Activated T-cell treated with anti-CD3 and anti-CD28 coated beads for 4 hours (primary cell): ENCODE results near the gene ISCA2.

Source experiments
- DNase-seq: peaks from one replicate; pipeline ENCODE4 v3.0.0-alpha.2; 2020

The ISCA2 gene

DNA sequence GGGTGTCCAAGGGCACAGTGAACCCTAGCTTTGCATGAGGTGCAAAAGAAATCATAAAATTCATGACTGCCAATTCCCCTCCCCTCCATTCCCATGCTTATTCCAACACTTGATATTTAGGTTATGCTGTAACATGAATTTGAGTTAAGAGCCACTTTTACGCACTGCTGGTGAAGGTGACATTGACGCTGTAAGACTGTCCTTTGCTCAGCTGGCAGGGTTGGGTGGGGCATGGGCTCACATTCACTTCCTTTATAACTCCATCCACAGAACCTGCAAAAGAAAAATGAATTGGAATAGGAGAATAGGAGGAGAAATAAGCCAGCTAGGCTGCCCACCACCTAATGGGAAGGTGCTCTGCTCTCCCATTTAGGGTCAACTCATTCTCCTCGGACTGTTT, 7.4 kb upstream of the ISCA2 start:
- DNase-seq: no peak

DNA sequence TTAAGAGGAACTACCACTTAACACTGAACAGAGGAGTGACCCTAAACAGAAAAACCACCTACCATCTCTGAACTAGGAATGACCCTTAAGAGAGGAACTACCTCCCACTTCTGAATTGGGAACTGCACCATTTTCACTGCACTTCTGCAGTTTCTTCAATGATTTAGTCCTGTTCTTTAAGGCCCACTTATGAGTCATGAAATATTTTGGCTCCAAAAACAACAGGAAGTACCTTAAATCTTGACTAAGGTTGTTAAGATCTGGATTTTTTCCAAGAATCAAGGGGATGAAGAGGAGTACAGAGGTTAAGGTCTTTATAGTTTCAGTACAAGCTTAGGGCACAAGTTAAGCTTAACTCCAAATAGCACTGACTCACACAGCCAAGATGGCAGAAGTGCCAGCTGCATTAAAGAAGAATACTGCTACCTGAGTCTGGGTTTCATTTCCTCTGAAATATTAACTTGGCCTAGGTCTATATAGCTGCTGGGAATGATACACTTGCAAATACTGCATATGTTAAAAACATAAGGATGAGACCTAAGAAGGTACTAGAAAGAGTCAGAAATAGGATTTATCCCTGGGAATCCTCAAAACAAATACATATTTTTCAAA, 4.7 kb upstream of the ISCA2 start:
- DNase-seq: no peak

DNA sequence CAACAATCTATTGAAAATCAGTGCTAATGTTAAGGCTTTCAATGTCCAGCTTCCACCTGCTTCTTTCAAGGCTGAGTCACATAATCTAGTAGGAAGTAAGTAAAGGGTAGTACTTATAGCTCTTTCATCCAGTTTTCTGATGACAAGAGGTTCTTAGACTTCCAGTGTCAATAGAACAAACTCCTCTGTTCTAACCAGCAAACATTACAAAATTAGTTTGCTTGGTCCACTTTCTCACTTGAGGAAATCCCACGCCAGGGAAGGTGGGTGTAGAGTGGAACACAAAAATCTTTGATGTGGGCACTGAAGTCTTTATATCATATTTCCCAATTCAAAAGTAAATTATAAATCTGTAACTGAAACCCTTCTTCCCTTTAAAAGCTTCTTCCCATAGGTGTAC, 3.1 kb upstream of the ISCA2 start:
- no peak for DNase-seq

DNA sequence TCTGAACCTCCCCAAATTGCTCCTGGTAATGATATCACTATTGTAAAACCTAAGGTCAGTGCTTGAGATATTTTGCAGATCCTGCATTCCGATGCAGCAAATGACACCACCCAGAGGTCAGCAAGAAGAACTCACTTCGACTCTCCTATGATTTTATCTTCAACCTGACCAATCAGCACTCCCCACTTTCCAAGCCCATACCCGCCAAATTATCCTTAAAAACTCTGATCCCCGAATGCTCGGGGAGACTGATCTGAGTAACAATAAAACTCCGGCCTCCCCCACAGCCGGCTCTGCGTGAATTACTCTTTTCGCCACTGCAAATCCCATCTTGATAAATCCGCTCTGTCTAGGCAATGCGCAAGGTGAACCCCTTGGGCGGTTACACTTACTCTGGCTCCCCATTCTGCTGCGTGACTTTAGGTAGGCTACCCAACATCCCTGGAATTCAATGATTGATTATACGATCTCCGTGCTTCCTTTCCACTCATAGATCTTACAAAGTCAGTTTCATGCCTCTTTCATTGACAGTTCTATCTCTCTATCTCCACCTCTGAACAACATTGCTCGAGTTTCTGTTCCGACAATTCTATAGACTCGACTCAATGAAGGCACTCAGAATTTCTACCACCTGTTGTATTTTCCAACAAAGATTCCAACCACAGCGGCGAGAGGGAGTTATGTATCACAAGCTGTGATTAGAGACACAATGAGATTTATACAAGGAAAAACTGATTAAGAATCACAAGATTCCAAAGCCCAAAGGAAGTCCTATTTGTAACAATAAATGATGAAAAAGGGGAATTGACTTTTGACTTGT, 1.4 kb upstream of the ISCA2 start:
- DNase-seq: no peak

DNA sequence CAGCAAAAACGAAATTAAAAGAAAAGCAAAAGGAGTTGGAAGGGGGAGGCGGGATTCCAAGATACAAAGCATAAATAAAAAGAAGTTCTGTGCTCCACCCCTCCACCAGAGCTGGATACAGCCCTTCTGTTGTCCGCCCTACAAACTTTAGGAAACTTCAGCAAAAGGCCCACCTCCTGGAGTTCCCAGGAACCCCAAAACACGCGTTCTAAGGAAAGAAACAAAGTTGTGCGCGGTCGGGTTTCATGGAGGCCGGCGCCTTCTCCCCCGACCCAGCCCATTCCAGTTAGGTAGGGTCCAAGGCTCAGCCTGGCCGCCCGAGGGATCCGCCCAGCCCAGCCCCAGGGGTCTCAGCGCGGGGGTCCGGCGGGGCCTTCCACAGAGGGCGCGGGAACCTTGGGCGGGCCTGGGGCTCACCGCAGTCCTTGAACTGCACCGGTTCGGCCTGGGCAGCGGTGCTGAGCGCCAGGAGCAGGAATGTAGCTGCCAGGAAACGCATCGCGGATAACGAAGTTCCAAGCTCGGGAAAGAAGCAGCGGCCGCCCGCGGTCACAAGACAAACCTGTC, 706 bp upstream of the ISCA2 start, which contains the start of gene NPC2:
NPC2 (minus strand) TSS at position 530 of the 567 bp plus-strand sequence; CDS start at position 499, 31 bp downstream.
- no peak for DNase-seq

DNA sequence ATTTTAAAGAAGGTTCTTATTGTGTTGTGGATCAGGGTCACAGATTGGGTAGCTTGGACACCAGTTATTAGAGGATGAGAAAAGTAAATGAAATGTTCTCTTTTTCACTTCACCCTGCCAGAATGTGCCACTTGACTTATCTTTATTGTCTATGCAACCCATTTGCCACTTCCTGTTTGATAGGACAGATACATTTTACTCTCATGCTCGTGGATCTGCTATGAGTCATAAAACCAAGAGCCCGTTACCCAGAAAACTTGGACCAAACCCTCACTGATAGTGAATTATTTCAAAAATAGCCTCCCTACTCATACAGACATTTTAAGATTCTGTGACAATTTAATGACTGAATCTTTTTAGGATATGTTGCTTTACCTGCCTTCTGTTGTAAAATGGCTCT, 1.8 kb downstream of the ISCA2 start:
- DNase-seq: no peak

DNA sequence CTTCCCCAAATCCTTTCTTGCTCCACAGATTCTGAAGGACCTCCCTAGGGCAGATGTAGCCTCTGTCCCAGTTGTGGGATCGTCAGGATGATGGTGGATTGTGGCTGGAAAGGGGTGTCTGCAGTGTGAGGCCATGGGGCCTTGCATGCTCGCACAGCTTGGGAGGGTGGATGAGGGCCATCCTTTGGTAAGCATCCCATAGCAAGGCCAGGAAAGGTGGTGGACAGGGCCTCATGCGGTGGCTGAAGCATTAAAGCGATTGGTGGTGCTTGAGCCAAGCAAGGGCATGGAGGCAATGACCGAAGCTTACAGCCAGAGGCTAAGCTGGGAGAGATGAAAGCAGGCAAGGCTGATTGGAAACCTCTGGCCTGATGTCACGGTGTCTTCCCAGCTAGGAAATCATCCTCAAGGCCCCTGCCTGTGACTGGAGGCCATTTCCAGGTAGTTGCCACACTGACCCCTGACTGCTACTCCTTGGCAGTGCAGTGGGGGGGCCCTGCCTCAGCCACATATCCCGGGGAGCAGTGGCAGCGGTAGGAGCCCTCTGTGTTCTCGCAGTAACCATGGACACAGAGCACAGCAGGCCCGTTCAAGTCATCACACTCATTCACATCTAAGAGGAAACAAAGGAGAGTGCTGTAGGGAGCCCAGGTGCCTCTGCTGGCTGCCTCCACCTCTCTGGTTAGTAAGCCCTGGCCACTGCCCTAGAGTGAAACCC, 7.0 kb downstream of the ISCA2 start:
- DNase-seq: no peak

DNA sequence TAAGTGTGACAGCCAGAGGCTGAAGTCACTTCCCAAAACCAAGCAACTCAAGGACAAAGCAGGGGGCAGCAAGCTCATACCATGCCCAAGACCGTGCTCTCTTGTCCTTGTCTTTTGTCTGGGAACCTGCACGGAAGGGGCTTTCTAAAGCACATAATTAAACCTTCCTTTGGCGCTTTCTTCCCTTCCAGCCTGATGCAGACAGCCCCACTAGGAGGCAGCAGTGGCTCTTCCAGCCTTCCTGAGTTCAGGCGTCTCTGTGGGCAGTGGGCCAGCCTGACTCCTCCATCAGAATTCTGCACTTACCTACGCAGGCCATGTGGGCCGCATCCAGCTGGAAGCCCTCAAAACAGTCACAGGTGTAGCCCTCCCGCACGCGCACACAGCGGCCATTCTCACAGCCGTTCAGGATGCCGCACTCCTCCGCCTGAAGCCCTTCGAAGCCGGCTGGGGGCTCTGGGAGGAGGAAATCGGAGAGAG, 7.6 kb downstream of the ISCA2 start:
- no peak for DNase-seq

DNA sequence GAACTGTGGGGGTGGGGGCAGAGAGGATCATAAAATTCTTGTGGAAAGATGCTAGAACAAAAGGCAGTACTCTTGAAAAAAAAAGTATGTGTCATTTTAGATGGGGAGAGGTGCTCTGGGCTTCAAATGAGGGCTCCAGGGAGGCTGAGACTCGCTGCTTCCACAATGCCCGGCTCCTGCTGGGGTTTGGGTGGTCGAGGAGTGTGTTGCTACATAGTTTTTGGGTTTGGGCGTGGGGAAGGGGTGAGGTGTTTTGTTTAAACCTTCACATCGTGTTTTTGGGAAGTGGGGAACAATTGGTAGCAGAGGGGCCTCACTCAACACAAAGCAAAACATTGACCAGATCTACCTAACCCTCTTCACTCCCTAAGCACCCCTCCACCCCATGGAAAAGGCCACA, 8.1 kb downstream of the ISCA2 start:
- no peak for DNase-seq

DNA sequence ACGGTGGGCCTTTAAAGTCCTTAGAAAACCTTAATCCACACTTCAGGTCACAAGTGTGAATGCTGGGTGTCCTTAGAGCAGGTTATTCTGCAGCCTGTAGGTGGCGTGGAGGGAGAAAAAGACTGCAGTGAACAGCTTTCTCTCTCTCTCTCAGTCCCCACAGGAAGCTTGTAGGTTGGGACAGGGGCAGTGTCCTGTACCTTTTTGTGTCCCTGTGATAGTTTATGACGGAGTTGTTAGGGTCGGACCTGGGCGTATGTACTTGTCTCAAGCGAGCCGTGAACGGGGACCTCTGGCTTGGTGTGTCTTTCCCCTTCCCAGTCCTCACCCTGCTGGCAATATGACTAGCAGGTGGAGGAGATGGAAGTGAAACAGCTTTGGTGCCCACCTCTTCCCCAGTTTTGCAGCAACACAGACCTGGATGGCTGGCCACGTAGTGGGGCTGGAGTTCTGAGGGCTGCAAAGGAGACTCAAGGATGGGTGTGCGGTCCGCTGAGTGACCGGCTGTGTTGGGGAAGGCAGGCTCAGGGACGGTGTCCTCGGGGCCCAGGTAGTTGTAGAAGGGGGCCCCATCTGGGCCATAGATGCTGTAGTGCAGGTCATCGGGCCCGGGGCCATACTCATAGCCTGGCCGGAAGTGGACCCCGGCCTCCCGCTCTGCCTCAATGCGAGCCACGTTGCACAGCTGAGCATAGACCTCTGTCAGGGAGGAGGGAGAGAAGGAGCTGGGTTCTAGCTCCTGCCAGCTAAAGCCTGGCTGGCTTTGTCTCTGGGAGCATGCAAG, 8.9 kb downstream of the ISCA2 start:
- no peak for DNase-seq

DNA sequence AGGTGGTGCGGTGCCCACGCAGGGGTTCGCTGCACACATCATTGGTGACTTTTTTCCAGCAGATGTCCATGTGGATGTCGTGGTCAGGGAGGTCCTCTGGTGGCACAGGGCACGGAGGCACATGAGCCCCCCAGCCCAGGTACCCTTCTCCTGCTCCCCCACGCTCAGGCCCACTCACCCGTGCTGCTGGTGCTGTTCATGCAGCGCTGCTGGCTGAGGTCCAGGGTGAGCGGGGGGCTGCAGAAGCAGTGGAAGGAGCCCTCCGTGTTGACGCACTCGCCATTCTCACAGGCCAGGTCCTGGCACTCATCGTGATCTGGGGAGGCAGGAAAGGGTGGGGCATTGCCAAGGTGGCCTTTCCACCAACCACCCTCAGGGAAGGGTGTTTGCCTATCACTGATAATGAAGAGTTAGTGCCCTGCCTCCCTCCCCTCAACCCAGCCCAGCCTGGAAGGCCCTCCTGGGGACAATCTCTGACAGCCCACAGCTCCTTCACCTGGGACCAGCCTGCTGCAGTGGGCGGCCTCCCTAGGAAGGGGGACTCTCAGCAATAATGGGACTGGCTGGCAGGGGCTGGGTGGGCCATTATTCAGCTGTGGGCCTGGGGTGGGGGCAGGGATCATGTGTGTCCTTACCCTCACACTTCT, 9.8 kb downstream of the ISCA2 start:
- DNase-seq: no peak

DNA sequence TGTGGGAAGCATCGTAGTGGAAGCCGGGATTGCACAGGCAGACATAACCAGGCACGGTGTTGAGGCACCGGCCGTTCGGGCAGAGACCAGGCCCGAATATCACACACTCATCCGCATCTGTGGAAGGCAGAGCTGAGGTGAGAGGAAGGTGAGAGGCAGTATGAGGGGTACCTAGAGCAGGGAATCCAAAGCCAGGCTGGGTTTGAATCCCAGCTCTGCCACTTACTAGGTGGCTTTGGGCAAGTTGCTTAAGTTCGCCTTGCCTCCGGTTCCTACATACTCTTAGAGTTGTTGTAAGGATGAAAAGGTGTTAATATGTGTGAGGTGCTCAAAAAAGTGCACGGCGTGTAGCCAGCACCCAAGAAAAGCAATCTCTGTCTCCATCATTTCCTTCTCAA, 10.4 kb downstream of the ISCA2 start:
- no peak for DNase-seq

DNA sequence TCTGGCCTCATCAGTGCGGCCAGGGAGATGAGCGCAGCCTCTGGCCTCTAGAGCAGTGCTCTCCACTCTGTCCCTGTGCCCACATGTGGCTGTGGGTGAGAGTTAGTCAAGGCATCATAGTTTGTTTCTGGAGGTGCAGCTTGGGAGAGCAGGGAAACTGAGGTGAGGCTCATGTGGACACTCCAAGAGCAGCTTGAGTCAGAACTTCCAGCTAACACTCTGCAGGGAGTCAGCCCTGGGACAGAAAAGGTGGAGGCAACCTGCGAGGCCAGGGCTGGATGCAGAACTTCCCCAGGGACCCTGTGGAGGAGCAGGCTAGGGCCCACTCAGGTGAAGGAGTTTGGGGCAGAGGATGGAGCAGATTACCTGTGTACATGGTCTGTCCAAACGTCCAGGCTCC, 10.8 kb downstream of the ISCA2 start:
- DNase-seq: no peak

DNA sequence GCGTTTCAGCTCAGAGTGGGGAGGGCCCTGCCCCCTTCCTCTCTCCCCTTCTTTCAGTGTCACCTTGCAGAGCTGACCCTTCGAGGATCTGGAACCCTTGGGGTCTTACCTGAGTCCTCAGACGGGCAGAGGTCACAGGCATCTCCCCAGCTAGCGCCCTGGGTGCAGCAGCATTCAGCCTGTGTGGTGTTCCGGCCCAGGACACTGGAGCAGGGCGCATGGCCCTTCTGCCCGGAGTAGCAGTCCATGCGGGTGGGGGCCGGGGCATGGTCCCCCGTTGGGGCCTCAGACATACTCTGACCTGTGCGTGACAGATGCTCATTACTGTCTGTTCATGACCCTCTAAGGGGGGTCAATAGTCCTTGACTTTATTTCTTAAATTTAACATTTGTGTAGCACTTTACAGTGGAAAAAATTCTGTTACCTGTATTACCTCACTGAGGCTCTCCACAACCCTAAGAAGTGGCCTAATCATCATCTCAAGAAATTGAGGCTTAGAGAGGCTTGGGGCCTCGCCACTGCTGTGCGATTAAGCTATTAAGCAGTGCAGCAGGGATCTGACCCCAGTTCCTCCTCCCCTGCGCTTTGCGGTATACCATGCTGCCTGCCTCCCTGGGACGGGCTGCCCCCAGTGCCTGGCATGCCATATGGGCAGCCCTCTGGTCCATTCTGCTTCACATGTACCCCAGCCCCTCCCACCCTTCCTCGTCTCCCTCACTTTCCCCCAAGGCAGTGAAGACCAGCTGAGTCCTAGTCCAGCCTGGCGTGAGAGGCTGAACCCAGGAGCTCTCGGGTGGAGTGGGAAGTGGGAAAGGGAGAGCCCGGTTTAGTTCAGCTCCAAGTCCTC, 11.5 kb downstream of the ISCA2 start:
- no peak for DNase-seq

DNA sequence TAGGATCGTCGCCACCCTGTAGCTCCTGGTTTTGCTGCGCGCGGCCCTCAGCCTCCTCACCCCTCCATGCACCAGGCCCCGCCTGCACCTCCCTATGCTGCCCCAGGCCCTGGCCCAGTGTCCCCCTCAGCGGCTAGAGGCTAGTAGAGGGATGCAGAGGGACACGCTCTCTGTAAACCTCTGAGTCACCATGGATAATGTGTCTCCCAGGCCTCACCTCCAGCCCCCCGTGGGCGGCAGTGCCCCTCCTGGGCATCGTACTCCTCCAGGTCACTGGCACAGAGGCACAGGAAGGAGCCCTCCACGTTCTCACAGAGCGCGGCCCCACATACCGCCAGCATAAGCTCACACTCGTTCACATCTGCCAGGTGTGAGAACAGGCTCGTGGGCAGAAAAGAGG, 12.3 kb downstream of the ISCA2 start:
- DNase-seq: no peak

DNA sequence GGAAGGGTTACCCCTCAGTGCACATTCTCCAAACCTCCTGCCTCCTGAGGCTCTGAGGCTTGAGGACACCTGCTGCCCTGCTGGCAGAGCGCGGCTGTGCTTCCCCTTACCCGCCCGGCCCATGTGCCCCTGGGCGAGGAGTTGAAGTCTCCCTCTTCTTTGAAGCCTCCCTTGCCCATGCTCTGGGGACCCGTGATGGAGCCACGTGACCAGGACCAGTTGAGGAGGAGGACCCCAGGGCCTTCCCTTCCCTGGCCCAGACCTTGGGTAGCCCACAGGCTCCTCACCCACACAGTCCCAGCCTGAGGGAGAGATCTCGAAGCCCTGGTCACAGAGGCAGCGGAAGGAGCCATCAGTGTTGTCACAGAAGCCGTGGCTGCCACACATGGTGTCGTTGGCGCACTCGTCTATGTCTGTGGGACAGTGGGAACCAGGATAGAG, 12.9 kb downstream of the ISCA2 start:
- no peak for DNase-seq

DNA sequence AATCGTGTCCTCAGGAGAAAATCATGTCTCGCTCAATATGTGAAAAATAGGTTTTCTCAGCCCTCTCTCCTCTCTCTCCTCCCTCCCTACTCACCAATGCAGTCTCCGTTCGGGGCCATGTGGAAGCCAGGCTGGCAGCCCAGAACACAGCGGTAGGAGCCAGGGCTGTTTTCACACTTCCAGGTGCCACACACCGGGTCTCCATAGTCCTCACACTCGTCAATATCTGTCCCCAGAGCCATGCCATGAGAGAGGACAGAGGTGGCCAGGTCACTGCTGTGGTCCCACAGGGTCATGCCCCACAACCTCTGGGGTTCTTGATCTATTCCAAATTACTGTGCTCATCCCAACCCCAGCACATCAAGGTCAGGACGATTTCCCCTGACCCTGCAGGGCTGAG, 13.5 kb downstream of the ISCA2 start:
- no peak for DNase-seq

DNA sequence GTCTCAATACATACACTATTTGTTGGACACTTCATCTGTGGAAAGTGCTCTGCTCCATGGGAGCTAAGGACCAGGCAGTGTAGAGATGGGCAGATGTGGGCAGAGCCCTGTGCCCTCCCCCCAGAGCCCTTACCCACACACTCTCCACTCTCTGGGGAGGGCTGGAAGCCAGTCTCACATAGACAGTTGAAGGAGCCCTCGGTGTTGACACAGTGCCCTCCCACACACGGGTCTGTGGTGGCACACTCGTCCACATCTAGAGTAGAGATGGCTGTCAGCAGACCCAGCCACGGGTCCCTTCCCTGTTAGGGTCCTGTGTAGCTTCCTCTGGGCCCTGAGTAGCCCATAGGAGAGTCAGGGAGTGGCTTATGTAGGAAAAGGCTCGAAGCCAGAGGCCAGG, 14.3 kb downstream of the ISCA2 start:
- no peak for DNase-seq

DNA sequence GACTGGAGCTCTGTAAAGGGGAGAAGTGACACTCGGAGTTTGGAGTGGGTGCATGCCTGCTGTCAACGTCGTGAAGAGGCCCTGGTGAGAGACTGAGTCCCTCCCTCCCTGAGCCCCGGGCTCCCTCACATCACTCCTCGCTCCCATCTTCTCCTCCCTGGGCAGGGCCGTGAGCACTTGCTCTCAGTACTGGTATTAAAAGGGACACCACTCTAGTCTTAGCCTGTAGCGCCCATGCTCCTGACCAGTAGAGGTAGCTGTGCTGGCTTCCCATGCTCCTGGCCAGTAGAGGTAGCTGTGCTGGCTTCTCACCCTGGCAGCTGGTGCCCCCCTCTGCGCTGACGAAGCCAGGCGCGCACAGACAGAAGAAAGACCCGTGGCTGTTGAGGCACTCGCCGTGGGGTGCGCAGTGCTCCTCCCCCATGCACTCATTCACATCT, 14.7 kb downstream of the ISCA2 start:
- DNase-seq: no peak

DNA sequence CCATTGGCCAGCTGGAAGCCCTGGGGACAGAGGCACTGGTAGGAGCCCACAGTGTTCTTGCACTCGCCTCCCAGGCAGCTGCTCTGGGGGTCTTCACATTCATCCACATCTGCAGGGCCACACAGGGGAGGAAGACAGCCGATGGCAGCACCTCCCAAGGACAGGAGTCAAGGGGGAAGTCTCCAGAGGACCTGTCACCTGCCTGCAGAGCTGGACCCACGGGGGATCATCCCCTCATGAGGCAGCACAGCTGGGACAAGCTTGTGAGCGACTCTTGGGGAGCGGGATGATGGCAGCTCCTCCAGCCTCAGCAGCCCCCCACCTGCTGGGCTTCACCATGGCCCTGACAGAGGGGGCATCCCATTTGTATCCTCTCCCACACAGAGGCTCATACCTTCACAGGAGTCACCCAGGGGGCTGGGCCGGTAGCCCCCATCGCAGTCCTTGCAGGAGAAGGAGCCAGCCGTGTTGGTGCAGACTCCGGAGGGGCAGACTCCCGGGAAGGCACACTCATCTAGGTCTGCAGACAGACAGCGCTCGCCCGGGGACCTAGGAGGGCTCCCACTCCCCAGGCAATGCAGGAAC, 15.4 kb downstream of the ISCA2 start:
- DNase-seq: no peak
